ENCODE results near the gene GDE1.

DNA sequence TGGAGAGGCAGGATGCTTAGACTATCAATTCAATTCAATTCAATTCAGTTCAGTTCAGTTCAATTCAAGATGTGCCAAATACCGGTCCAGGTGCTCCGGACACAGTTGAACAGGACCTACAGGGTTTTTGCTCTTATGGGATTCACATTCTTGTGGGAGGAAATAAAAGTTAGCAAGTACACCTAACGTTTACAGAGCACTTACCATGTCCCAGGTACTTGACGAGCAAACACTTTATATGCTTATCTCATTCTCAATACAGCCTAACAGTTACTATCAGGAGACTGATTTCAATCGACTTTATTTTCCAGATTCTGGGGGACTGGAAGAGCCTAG is 467 bp upstream of the GDE1 start:
- TF ChIP-seq, protein P1, sequence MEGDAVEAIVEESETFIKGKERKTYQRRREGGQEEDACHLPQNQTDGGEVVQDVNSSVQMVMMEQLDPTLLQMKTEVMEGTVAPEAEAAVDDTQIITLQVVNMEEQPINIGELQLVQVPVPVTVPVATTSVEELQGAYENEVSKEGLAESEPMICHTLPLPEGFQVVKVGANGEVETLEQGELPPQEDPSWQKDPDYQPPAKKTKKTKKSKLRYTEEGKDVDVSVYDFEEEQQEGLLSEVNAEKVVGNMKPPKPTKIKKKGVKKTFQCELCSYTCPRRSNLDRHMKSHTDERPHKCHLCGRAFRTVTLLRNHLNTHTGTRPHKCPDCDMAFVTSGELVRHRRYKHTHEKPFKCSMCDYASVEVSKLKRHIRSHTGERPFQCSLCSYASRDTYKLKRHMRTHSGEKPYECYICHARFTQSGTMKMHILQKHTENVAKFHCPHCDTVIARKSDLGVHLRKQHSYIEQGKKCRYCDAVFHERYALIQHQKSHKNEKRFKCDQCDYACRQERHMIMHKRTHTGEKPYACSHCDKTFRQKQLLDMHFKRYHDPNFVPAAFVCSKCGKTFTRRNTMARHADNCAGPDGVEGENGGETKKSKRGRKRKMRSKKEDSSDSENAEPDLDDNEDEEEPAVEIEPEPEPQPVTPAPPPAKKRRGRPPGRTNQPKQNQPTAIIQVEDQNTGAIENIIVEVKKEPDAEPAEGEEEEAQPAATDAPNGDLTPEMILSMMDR (IDR thresholded peaks at IDR 0.05) = no peak
- no peak for TF ChIP-seq POLR2A (IDR thresholded peaks at IDR 0.05)
